Embryonic facial prominence (tissue), 1 donor: ENCODE results near the gene ADGRL3.

Experiments used
- DNase-seq: peaks from one replicate; pipeline ENCODE4 v3.0.0-alpha.2; 2016; ENCODE audit errors: extremely low spot score

ADGRL3 gene

DNA sequence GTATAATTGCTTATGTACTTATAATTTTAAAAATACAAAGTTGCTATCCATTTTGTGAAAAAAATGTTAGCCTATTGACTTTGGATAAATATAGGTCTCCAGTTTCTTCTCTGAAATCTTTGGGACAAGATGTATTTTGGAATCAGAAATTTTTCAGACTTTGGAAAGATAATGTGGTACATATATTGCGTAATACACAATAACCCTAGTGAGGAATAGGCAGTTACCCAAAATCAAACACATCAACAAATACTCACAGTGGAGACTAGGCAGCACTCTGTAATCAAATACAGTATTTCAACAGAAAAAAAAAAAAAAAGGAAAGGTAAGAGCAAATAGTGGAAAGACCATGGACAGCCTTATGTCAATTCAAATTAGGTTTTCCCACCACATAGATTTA lies 796.8 kb downstream of the ADGRL3 start:
- DNase-seq: no peak

DNA sequence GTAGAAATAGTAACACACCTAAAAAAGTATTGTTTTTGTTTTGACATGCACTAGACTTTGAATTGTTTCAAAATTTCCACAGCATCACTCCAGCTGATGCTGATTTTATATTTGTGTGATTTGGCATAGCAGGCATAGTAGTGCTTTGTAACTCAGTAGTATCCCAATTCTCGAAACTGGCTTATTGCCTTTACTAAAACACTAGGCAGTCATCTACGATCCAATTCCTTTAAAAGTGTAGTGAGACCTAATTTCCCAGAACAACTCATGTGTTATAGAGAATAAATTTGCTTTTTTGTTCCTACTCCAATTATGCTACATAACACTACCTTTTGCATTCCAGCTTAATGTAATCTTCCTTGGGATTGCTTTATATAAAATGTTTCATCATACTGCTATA lies 797.7 kb downstream of the ADGRL3 start:
- no peak for DNase-seq

DNA sequence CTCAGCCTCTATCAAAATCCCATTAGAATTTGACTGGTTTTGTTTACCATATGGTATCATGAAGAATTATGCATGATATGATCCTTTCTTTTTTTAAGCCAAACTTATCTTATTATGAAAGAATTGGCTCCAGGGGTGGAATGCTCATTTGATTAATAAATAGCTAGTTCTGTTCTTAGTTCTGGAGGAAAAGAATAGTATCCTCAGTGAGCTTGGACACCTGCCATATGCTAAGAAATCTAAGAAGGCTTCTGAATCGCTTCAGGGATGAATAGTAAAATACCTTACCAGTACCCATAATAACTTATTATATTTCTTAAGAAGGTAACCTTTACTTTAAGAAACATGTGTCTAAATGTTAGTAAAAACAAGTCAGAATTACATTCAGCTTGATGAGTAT lies 803.6 kb downstream of the ADGRL3 start:
- no peak for DNase-seq

DNA sequence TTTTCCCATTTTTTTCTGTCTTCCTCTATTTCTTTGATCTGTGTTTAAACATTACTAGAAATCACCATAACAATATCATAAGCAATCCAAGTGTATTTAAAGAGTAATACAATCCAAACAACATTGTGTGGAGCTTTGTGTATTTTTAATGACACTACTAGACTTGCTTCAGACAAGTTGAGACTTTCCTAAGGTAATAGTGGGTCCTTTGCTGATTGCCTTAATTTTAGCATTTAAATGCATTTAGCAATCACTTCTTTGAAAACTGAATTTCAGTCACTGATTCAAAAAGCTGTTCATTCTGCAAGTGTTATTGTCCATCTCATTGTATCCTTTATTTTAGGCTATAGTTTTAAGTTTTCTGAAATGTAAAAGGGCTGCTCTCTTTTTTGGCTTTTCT lies 804.8 kb downstream of the ADGRL3 start:
- DNase-seq: no peak

DNA sequence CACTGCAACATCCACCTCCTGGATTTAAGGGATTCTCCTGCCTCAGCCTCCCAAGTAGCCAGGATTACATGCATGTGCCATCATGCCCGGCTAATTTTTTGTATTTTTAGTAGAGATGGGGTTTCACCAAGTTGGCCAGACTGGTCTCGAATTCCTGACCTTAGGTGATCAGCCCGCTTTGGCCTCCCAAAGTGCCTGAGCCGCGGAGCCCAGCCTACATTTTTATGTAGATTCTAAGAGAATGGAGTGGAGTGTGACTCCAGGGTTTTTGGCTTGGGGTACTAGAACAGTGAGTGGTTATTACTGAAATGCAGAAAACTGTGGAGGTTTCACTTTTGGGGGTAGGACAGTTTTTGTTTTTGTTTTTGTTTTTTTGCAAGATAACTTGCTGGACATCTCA lies 806.0 kb downstream of the ADGRL3 start:
- no peak for DNase-seq

DNA sequence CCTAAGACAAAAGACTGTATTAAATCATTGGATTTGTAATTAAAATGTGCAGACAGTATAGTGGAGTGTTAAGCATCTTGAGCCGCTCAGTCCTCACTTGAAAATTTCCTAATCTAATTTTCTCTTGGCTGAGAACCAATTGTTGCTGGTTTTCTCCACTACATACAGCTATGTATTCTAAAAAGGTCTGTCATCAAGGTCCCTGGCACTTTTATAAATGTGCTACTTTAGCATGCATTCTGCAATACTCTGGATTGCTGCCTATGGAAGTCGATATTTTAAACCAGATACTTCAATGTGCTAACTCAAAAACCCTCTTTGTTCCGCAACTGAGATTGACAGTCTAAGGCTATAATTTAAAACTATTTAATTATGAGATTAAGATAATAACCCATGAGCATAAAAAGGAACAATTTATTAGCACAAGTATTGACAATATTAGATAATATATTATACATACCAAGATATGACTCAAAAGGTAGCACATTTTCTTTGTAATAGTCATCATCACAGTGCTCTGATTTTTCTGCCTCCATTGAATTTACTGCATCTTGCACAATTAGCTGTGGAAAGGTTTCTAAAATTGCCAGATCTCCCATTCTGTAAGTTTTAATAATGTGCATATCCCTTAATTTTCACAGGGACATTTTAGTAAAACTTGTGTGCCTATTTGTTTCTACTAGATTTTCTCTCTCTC lies 815.1 kb downstream of the ADGRL3 start:
- DNase-seq: no peak

DNA sequence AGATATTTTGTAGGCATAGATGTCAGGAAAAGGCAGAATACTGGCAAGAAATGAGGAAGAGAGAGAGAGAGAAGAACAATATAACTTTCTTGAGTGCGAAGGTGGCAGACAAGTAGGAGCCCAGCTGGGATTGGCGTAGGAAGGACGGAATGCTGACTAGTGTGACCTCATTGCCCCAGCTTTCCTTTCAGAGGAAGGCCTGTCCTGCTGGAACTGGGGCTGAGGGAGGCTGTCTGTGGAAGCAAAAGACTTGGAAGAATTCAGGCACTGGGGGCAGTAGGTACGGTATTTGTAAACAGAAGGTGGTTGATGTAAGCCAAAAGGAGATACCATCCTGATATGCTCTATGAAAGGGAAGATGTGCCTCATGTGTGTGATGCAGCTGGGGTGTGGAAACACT lies 818.4 kb downstream of the ADGRL3 start:
- no peak for DNase-seq

DNA sequence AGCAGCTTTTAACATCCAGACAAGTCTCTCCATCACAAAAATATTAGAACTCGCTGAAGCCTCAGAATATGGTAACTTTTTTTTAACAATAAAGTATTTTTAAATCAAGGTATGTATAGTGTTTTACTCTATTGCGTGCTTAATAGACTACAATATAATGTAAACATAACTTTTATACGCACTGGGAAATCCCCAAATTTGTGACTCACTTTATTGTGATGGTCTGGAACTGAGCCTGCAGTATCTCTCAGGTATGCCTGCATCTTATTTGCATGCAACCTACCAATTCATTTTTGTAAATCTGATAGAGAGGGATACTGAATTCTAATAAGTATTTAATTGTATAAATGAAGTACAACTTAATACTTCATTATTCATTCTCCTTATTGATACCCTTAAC lies 823.5 kb downstream of the ADGRL3 start:
- no peak for DNase-seq

DNA sequence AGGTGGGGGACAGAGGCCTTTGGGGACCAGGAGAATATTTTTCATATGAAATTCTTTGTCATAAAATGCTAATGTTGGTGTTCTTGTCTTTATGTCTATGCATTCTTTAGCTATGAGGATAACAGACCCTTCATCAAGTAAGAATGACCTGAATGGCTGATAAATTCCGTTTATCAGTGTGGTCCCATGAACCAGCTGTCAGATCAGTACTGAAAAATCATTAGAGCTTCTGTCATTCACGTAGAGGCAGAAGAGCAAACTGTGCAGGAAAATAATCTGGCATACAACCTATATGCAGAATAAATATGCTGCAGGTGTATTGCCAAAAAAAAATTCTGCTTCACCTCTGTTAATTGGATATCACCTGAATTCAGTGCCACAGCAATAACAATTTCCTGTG lies 828.6 kb downstream of the ADGRL3 start:
- DNase-seq: no peak

DNA sequence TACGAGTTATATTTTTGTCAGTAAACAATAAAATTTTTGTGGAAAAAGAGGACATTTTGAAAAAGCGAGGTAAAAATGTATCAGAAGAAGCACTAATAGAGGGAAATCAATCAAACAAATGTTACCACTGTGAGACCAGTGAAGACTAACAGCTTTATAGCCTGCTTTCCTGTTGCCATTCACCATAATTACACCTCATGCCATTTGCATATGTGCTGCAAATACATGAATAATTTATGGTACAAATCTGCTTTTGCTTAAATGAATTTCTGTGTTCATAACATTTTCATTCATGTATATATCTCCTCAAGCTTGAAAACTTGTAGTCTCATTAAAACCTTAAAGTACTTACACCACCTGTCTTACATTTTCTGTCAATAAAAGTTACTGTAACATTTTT lies 830.8 kb downstream of the ADGRL3 start:
- no peak for DNase-seq

DNA sequence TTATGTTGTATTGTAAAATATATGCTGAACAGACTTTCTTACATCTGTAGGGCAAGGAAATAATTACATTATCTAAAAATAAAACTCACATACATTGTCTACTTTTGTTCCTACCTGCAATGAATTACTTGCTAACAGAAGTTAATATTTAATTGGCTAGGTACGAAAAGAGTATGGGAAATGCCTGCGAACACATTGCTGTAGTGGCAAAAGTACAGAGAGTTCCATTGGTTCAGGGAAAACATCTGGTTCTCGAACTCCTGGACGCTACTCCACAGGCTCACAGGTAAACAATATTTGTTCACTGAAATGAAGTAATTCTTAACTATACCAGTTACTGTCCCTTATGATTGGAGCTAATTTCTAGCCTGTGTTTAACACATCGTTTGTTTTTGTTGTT lies 837.4 kb downstream of the ADGRL3 start:
- DNase-seq: no peak

DNA sequence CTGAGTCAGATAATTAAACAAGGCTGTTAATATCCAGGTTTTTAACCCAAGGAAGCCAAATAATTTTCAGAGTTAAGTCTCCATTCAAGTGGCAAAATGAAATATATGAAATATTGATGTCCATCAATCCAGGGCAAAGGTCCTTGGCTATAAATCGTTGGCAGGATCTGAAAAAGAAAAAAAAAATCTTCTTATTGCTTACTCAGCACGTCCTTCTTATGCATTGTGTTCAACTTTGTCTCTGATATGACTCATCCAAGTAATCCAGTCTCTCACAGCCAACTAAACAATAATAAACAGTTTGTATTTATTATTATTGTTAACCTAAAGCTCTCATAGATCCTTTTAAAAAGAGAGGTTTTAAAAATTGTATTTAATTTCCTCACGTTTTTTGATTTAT lies 851.2 kb downstream of the ADGRL3 start:
- DNase-seq: no peak

DNA sequence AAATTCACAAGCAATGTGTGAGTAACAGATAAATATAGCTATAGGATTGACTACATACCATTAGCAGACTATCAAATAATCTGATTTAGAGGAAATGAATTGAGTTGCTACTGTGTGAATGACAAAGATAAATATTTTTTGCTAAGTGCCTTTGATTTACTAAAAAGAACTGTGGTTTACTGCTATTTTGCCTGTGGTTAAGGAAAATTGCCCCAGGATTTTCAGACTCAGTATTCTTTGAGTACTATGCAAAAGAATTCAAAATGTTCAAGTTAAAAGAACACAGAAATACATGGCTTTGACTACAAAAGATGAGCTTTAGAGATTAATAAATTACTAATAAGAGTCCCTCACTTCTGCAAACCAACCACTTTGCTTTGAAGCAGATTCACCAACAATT lies 853.8 kb downstream of the ADGRL3 start:
- no peak for DNase-seq

DNA sequence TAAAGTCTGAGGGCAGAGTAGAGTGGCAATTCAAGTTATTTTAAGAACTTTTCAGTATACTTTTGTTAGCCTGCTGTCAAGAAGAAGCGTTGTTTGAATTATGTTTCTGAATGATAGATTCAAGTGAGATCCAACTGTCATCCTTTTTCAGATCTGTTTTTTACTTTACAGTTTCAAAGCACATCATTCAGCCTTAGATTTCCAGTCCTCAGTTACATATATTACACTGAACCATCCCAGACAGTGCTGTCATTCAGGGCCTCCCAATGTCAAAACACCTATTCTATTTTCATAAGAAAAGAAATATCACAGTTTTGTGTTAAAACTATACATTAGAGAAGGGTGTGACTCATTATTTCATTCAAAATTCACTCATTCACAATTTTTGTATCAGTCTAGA lies 856.9 kb downstream of the ADGRL3 start:
- no peak for DNase-seq

DNA sequence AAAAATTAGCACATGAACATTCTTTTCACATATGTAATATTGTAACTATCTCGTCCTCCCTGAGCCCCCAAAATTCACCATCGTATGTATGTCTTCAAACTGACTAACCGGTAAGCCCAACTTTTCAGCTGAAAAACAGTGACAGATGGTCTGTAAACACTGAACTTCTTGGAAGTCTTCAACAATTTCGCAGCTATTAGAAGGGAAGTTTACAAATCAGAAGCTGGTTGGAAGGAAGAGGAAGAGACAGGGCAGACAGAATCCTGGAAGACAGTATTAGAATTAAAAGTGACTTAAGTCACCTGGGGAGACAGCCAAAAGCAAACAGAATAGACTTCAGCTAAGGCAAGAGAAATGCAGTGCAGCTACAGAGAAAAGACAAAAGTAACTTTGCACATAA lies 858.4 kb downstream of the ADGRL3 start:
- DNase-seq: no peak

DNA sequence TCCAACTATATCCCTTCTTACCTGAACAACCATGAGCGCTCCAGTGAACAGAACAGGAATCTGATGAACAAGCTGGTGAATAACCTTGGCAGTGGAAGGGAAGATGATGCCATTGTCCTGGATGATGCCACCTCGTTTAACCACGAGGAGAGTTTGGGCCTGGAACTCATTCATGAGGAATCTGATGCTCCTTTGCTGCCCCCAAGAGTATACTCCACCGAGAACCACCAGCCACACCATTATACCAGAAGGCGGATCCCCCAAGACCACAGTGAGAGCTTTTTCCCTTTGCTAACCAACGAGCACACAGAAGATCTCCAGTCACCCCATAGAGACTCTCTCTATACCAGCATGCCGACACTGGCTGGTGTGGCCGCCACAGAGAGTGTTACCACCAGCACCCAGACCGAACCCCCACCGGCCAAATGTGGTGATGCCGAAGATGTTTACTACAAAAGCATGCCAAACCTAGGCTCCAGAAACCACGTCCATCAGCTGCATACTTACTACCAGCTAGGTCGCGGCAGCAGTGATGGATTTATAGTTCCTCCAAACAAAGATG lies 870.2 kb downstream of the ADGRL3 start:
- DNase-seq: no peak

DNA sequence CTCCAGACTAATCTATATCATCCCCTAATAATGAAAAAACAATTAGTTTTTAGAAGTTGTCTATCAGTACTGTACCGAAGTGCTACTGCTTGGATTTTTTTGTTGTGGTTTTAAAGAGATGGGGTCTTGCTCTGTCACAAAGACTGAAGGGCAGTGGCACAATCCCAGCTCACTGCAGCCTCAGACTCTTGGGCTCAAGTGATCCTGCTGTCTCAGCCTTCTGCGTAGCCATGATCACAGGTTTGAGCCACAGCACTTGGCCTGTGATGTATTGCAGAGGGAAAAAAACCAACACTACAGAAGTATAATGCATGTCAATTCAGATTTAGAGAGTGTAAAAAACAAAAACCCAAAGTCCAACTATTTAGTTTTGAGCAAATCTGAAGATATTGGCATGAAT lies 875.0 kb downstream of the ADGRL3 start:
- DNase-seq: no peak

DNA sequence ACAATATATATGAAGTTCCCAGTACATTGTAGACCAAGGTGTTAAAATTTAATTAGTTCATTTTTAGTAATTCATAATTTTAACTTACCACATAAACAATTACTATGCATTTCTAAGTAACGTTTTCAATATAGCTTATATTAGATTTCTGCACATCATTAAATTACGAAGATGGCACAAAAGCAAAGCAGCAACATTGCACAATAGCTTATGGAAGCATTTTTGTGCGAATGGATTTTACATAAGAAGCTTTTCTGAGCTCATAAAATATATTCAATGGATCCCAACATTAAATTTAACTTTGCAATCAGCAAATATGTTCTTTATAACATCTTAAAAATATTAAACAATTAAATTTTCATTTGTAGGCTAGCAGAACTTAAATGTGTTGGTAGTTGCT lies 875.4 kb downstream of the ADGRL3 start:
- DNase-seq: no peak

DNA sequence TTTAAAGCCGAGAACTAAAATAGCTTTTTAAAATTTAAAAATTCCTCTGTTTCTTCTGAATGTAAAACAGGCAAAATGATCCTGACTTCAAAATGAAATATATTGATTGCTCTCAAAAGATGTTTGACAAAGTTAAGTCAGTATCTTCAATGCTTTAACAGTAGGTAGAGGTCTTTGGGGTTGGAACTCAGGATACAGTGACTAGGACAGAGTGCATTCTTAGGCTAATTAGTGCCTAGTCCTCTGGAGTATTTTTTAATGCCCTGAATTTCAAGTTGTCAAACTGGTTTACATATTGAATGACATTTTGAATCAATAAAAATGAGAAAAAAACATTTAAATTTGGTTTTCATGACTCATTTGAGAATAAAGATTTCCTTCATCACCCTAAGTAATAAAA lies 877.3 kb downstream of the ADGRL3 start:
- DNase-seq: no peak

DNA sequence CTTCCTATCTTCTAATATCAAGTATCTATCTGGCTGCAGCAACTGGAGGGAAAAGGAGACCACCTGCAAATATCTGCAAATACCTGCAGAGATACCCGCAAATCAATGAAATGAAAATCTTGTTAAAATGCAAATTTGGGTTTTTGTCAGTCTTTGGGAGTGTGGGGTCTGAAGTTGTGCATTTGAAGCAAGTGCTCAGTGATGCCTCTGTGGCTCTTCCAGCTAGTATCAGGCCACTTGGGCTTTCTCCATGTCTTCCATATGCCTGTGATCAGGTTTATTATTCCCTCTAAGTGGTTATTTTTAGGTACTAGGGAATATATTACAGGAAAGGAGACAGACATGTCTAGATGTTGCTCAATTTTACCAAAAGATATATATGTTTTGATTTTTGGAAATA lies 880.3 kb downstream of the ADGRL3 start:
- no peak for DNase-seq

DNA sequence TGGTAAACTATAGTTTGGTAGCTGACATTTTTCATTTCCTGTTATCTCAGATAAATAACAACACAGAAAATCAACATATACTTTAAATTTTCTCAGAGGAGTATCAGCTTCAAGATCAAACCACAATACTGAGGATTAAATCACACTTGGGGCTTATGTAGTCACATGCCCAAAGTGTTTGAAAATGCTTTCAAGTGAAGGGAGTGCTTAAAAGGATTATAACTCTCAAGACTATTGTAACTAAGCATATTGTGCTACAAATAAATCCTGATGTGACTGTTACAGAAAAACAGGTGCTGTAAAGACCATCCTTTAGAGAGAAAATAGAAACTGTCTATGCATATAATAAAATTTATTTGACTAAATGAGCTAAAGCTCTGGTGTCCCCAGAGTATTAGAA lies 887.6 kb downstream of the ADGRL3 start:
- DNase-seq: no peak

DNA sequence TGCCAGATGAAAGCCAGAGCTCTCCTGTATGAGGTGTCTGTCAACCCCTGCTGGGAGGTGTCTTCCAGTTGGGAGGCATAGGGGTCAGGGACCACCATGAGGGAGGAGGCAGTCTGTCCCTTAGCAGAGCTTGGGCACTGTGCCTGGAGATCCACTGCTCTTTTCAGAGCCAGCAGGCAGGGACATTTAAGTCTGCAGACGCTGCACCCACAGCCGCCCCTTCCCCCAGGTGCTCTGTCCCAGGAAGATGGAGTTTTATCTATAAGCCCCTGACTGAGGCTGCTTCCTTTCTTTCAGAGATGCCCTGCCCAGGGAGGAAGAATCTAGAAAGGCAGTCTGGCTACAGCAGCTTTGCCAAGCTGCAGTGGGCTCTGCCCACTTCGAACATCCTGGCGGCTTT lies 893.6 kb downstream of the ADGRL3 start:
- no peak for DNase-seq

DNA sequence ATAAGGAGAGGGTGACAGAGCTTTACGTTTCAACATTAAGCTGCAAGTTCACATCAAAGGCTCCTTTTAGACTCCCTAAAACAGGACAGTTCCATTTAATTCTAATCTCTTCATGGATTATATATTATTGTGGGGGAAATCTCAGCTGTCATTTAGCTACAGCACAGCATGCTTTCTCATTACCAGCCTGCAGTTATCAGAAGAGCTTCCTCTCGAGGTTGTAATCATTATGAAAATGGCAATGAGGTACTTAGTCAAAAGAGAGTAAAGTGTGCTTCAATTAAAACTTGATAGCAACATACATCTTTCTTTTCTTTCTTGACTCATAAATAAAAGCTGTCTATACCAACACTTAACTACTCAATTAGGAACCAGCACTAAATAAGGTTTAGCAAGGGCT lies 896.8 kb downstream of the ADGRL3 start:
- DNase-seq: no peak

DNA sequence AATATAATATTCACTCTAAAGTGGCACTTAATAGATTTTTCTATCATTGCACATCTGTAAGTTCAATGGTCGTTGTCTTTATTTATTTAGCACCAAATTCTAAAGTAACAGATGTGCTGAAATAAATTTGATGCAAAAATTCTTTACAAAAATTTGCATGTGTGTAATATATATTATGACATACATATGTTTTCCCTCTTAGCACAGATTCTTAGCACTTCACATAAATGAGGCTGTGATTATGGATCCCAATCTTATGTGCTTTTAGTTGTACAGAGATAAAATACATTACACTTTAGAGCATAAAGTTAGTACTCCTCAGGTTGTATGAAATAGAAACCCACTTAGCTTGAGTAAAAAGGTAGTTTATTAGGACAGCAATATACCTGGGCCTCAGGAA lies 915.1 kb downstream of the ADGRL3 start:
- no peak for DNase-seq
